Measurements from ENCODE around the gene GPR148.

GPR148 gene

GRCh38 chr2:130763405-130763804 lies 34.5 kb downstream of the GPR148 start:
- Histone ChIP-seq H3K27me3 (no peaks in the 10 kb centered on the region), H3K36me3 (no peaks in the 10 kb centered on the region), H3K4me1 (no peaks in the 10 kb centered on the region), H3K9me3 (no peaks in the 10 kb centered on the region), H3K4me3 (ENCODE audit: low read depth, low read length) (no peak overlapping the region)
- no peak for DNase-seq
- TF ChIP-seq CTCF (IDR thresholded peaks at IDR 0.05; ENCODE audit: low read depth, low read length): no peak

DNA sequence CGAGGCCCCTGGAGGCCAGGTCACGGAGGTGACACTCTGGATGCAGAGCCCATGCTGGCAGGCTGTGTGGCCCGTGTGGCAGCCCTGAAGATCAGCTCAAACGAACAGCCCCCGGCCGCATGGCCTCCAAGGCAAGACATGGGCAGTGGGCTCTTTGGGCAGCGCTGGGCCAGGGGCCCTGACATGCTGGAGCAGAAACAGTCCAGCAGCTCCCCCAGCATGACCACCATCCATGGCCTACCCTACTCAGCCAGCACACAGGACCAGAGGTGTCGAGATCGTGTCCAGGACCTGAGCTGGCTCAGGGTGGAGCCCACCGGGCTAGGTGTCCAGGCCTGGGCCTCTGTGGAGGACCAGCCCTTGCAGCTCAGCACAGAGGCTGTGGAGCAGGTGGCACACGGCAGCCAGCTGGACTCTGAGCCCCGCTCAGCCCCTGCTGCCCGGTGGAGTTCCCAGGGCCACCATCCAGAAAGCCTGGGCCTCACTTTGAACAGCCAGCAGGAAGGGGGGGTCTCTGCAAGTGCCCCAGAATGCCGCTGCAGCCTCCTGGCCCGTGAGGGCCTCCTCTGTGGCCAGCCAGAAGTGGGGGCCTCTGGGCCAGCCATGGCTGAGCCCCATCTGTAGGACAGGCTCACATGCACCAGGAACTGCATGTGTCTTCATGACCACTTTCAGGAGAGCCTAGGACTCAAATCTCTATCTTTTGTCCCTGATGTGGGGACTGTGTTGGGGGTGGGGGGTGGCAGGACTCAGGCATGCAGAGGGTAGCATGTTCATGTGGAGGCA lies 35.4 kb downstream of the GPR148 start:
- Histone ChIP-seq H3K4me3 (ENCODE audit: low read depth, low read length) (no peak overlapping the region), H3K4me1 (no peaks in the 10 kb centered on the region), H3K27me3 (no peaks in the 10 kb centered on the region), H3K36me3 (no peaks in the 10 kb centered on the region), H3K9me3 (no peaks in the 10 kb centered on the region)
- no peak for DNase-seq
- no peak for TF ChIP-seq CTCF (IDR thresholded peaks at IDR 0.05; ENCODE audit: low read depth, low read length)

DNA sequence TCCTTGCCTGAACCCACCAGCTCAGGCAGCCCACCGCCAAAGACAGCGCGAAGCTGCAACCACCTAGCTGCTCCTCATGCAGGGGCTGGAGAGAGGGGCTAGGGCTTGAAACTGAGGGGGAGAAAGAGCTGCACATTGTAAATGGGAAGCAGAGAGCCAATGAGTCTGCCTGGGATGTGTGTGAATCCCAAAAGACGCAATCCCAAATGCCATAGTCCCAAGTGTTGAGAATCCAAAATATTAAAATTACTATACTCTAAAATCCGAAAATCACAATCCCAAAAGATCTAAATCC lies 35.9 kb downstream of the GPR148 start:
- H3K4me3 ChIP-seq (ENCODE audit: low read depth, low read length): no peak overlapping the region
- no peaks in the 10 kb centered on the region for H3K27me3 ChIP-seq
- H3K36me3 ChIP-seq: no peaks in the 10 kb centered on the region
- no peaks in the 10 kb centered on the region for H3K4me1 ChIP-seq
- H3K9me3 ChIP-seq: no peaks in the 10 kb centered on the region
- no peak for DNase-seq
- no peak for TF ChIP-seq CTCF (IDR thresholded peaks at IDR 0.05; ENCODE audit: low read depth, low read length)

GRCh38 chr2:130765464-130765863 lies 36.6 kb downstream of the GPR148 start:
- DNase-seq: no peak
- TF ChIP-seq CTCF (IDR thresholded peaks at IDR 0.05; ENCODE audit: low read depth, low read length): no peak
- H3K4me1 ChIP-seq: no peaks in the 10 kb centered on the region

GRCh38 chr2:130766037-130766436 lies 37.2 kb downstream of the GPR148 start:
- Histone ChIP-seq H3K9me3 (no peaks in the 10 kb centered on the region), H3K36me3 (no peaks in the 10 kb centered on the region), H3K4me1 (no peaks in the 10 kb centered on the region), H3K27me3 (no peaks in the 10 kb centered on the region), H3K4me3 (ENCODE audit: low read depth, low read length) (no peak overlapping the region)
- no peak for DNase-seq
- no peak for TF ChIP-seq CTCF (IDR thresholded peaks at IDR 0.05; ENCODE audit: low read depth, low read length)

More at GRCh38 chr2:130765464-130765863, 36.6 kb downstream of the GPR148 start:
- H3K4me3 ChIP-seq (ENCODE audit: low read depth, low read length): no peak overlapping the region
- no peaks in the 10 kb centered on the region for H3K36me3 ChIP-seq
- no peaks in the 10 kb centered on the region for H3K27me3 ChIP-seq
- H3K9me3 ChIP-seq: no peaks in the 10 kb centered on the region

GRCh38 chr2:130766711-130767407 lies 38.0 kb downstream of the GPR148 start:
- Histone ChIP-seq H3K4me3 (ENCODE audit: low read depth, low read length) (no peak overlapping the region), H3K4me1 (no peaks in the 10 kb centered on the region), H3K27me3 (no peaks in the 10 kb centered on the region), H3K36me3 (no peaks in the 10 kb centered on the region), H3K9me3 (no peaks in the 10 kb centered on the region)
- DNase-seq: no peak
- no peak for TF ChIP-seq CTCF (IDR thresholded peaks at IDR 0.05; ENCODE audit: low read depth, low read length)
